Sciatic nerve (tissue), 2 donors: ENCODE data around the gene DNAJC1. TPM values are rescaled to one million over a fixed set of nuclear protein-coding genes. Genes with fewer than 3 reads are reported as not detected.
"Not testable (repeated sequence)": the region's sequence is repeated elsewhere in the genome, so short reads cannot be mapped to it uniquely, and the experiment has no call there.

ENCODE experiments used
- ATAC-seq: fragments of 200-7000 bp; cut with Tn5 transposase; one replicate; pipeline ENCODE4 v1.9.1; 2020; ENCODE audit warnings: mild to moderate bottlenecking, moderate library complexity
- DNase-seq: peaks from one replicate; pipeline ENCODE4 v3.0.0-alpha.2; 2020; ENCODE audit warnings: low spot score
- intact Hi-C: fragments of 100-400 bp; cut with DNase I; formaldehyde crosslinking; loops from one replicate; pipeline ENCODE4 v1.14.2; 2022
- total RNA-seq: library from RNA; stranded (reverse); fragmentation: NEBNext Ultra II Directional; extraction: Animal tissue kit (Norgen Biotek cat#: 25700); gene quantifications from one replicate; pipeline ENCODE4 v1.2.1, GENCODE V29; 2021
- donor health status: DM: no; HTN: no; CAD: no.
- donor health status: DM: no; HTN: no; CAD: no.

The DNAJC1 gene, protein sequence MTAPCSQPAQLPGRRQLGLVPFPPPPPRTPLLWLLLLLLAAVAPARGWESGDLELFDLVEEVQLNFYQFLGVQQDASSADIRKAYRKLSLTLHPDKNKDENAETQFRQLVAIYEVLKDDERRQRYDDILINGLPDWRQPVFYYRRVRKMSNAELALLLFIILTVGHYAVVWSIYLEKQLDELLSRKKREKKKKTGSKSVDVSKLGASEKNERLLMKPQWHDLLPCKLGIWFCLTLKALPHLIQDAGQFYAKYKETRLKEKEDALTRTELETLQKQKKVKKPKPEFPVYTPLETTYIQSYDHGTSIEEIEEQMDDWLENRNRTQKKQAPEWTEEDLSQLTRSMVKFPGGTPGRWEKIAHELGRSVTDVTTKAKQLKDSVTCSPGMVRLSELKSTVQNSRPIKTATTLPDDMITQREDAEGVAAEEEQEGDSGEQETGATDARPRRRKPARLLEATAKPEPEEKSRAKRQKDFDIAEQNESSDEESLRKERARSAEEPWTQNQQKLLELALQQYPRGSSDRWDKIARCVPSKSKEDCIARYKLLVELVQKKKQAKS
- total RNA-seq = 26.4 TPM

DNA sequence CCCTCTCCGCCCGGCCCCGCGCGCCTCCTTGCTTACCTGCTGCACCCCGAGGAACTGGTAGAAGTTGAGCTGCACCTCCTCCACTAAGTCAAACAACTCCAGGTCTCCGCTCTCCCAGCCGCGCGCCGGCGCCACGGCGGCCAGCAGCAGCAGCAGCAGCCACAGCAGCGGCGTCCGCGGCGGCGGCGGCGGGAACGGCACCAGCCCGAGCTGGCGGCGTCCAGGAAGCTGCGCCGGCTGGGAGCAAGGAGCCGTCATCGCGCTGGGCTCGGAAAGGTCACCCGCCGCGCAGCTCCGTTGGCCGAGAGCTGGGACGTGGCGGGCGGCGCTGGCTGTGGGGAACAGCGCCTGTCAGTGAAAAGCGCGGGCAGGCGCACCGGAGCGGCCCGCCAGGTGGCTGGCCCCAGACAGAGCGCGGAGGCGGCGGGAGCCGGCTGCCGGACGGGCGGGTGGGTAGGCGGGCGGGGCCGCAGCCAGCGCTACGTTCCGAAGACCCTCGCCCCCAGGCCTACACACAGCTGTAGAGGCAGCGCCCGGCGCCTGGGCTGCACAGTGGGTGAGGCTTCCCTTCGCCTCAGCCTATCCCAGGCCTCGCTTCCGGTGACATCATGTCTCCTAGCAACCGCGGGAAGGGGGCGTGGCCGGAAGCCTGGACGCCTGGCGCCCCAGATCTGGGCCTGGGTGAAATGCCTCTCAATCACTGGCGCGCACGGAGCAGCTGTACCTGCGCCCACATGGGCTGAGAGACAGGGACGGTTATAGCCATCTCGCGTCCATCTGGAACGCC, at the start of gene DNAJC1:
TSS of gene DNAJC1 (minus strand) at position 554 of the 787 bp plus-strand sequence. CDS start at position 258, 296 bp downstream.
- DNase-seq (peak; percentile 99), ATAC-seq (peak; percentile 100)
- intact Hi-C loops = no loop called here

DNA sequence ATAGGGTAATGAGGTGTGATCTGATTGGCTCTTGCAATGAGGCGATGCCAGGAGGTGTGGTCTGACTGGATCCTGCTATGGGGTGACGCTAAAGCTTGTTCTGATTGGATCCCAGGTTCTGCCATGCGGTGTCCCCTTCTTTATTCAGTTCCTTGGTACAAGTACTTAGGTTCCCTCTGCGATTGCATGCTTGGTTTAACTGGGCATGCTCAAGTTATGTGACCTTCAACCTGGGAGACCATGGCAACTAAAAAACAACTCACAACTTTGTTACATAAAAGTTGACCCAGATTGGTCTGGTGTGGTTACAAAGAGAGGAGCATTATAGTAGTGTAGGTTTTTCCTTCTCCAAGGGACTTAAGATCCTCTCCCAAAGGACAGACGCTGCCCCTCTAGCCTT, 49.5 kb upstream of the DNAJC1 start:
- no peak for DNase-seq
- intact Hi-C loops = no loop called here
- peak; percentile 90 for ATAC-seq

DNA sequence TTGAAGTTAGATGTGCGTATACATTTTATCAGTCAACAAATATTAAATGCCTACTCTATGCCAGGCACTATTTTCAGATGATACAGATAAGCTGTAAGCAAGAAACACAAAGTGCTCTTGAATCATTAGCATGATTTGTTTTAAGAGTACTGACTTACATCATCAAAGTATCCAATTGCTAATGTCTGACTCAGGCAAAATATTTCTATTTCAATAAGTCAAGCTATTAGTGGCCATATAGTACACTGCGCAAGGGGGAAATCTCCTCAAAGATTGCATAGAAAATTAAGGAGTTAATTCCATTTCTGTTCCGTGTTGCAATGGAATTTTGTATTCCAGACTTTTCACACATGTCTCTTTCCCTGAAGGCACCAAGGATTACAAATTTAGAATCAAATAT, 46.1 kb upstream of the DNAJC1 start:
- intact Hi-C loops = no loop called here
- no peak for ATAC-seq

DNA sequence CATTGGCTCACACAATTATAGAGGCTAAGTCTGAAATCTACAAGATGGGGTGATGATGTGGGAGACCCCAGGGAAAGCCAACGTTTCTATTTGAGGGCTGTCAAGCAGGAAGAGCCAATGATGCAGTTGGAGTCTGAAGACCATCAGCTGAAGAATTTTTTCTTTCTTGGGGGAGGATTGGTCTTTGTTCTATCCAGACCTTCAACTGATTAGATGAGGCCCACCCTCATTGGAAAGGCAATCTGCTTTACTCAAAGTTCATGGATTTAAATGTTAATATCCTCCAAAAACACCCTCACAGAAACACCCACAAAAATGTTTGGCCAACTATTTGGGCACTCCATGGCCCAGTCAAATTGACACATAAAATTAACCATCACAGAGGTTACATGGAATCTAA, 44.3 kb upstream of the DNAJC1 start:
- intact Hi-C loops = no loop called here
- ATAC-seq = no peak
- DNase-seq = no peak

More for the DNA sequence above, 46.1 kb upstream of the DNAJC1 start:
- DNase-seq = no peak

DNA sequence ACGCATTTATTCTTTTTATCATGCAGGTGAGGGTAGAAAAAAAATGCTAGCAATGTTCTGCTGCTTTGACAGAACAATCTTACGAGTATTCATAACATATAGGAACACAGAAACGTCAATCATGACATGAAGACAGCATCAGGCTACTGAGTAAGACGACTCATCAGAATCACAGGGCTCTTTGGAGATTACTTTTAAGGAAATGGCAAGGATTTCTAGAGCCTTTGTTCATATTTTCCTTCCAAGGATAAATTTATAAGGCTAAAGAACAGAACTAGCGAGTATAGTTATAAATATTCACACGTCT, 39.8 kb upstream of the DNAJC1 start:
- ATAC-seq = no peak
- DNase-seq = no peak
- intact Hi-C loops = no loop called here

DNA sequence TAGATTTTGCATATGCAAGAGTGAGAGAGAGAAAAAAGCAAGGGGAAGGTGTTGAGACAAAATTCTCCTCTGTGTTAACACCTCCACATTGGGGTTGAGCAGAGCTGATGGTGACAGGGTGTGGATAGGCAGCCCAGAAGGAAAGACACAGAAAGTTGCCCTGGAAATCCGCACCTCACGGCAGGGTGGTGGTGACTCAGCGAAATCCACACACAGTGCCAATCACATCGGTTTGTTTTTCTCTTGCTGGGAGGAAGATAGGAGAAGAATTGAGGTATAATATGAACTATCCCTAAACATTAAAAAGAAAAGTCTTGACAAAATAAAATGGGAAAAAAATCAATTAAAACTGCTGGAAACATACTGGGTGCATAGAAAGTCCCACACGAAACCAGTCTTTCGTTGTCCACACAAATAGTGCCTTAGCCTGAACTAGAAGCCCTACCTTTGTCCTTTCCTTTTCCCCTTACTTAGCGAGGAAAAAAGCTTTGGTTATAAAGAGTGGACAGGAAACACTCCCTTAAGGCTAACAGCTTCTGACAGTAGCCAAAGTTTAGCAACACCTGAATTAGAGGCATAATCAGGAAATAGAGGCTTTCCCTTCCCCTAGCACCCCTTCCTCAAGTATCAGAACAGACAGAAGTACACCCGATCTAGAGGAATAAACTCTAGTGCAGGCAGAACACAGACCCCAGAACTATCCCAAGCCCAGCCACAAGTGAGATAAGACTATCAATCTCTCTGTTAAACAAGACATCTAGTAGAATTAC, 39.2 kb upstream of the DNAJC1 start:
- ATAC-seq (no peak), DNase-seq (no peak)
- intact Hi-C loops = no loop called here

DNA sequence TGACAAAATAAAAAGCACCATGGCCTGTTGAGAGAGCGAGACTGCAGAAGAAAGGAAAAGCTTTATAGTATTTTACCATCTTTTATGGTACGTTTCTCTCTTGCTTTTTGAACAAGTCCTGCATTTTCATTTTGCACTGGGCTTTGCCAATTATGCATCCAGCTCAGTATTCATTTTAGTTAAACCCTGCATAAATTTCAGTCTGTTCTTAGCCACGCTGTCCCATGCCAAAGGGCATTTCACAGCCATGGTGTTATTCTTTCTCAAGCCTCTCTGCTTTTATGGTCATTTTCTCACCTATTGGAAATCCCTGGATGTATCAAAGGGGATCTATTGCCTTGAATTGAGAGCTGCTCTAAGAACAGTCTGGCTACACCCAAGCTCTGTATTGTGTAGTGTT, 30.8 kb upstream of the DNAJC1 start:
- DNase-seq (no peak), ATAC-seq (no peak)
- intact Hi-C loops = no loop called here

DNA sequence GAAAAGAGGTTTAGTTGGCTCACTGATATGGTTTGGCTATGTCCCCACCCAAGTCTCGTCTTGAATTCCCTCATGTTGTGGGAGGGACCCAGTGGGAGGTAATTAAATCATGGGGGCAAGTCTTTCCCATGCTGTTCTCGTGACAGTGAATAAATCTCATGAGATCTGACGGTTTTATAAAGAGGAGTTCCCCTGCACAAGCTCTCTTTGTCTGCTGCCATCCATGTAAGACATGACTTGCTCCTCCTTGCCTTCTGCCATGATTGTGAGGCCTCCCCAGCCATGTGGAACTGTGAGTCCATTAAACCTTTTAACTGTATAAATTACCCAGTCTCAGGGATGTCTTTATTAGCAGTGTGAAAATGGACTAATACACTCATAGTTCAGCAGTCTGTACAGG, 28.7 kb upstream of the DNAJC1 start:
- ATAC-seq, intact Hi-C loops, DNase-seq: not testable (repeated sequence)

DNA sequence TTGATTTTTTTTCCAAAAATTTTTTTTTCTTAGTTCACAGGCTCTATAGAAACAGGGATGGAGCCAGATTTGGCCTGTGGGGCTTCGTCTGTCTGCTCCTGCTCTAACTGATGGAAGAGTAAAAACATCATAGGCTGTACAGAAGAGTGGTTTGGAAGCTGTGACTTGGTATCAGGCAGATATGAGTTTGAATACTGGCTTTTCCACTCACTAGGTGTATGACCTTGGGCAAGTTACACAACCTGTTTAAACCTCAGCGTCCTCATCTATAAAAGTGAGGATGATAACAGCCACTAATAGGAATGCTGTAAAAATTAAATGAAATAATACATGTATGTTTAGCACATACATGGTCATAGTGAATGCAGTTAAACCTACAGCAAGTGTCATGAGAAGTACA, 26.9 kb upstream of the DNAJC1 start:
- DNase-seq (no peak), ATAC-seq (no peak)
- intact Hi-C loops = no loop called here

DNA sequence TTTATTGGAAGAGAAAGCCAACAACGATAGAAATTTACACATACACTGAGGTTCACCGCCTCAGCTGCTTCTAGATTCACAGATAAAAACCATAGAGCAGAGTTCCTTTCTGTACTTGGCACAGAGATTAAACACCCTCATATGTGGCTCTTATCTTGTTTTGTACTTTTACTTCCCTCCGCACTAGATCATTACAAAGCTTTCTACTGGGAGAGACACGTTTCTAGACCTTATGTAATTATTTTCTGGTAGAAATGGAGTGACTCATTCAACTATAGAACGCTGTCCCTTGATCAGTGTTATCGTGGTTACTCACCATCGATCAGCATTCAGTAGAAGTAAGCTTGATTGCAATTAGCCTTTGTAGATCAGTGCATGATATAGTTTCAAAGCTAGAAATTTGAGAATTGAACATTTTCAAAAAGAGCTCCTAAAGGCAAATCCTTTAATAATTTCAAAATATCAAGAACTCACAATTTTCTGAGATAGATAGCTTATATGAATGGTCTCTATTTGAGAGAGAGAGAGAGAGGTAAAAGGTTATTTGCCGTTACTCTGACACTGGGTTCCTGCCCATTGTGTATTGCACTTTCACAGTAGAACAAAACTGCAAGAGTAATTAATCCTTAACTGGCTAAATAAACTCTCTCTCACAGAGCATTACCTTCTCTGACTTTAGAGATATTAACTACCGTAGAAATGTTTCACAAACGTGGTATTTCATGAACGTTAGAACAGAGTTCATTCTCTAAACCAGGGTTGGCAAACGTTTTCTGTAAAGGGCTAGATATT, 26.1 kb upstream of the DNAJC1 start:
- ATAC-seq = no peak
- no peak for DNase-seq
- intact Hi-C loops = no loop called here

DNA sequence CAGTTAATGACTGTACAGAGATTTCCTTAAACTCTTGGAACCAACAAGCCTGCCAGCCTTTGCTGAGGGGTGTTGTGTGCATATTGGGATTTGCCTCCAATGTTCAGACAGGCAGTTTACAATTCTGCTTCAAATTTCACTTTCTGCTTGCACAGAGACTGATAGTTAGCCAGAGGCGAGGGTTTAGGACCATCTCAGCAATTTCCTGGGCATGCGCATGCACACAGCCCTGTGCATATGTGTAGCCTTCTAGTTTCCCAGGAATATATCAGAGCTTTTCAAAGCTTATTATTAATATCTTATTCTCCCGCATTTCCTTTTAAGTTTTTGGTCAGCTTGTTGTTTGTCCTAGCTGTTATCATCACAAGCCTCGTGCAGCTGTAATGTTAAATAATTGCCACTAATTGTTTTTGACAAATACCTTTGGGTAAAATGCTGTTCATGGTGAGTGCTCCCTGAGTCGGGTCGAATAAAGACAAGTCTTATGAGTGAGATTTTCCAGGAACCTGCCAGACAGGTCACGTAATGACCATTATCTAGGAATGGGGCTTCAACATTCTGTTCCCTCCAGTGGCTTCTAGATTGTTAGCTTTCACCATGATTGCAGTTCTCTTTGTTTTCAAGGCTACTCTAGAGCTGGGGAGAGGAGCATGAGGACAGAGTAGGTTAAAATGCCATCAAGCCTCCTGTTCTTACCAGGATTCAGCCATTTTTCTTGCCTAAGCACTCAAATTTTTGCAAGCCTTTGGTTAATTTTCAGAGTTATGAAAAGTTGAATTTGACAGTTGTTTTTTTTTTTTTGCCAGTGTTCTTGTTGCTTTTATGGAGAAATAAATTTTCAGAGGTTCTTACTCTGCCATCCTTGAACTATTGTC, 24.1 kb upstream of the DNAJC1 start:
- no peak for ATAC-seq
- DNase-seq = no peak
- intact Hi-C loops = no loop called here

DNA sequence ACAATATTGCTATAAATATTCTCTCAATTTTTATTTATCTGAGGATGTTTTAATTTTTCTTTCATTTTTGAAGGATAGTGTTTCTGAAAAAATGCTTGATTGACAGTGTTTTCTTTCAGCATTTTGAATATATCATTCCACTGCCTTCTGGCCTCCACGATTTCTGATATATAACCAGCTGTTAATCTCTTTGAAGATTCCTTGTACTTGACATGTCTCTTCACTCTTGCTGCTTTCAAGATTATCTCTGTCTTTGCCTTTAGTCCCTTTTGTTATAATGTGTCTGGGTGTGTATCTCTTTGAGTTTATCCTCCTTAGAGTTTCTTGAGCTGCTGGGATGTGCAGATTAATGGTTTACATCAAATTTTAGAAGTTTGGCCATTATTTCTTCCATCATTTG, 22.8 kb upstream of the DNAJC1 start:
- ATAC-seq (no peak), DNase-seq (no peak)
- intact Hi-C loops = no loop called here

DNA sequence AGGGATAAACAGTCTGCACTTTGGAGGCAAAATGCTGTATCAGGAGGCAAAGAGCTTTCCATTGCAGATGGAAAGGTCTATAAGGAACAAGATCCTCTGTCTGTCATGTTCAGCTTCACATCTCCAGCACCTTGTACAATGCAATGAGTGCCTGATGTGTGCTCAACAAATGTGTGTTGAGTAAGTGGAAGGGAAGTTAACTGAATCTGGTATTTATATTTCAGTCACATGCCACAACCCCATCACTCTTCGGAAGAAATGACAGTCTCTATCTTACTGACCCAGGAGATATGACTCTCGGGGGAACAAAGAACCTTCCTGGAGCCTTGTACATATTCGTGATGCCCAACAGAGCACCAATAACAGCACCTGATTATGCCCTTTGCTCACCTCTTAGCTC, 20.0 kb upstream of the DNAJC1 start:
- DNase-seq (no peak), ATAC-seq (no peak)
- intact Hi-C loops = no loop called here

DNA sequence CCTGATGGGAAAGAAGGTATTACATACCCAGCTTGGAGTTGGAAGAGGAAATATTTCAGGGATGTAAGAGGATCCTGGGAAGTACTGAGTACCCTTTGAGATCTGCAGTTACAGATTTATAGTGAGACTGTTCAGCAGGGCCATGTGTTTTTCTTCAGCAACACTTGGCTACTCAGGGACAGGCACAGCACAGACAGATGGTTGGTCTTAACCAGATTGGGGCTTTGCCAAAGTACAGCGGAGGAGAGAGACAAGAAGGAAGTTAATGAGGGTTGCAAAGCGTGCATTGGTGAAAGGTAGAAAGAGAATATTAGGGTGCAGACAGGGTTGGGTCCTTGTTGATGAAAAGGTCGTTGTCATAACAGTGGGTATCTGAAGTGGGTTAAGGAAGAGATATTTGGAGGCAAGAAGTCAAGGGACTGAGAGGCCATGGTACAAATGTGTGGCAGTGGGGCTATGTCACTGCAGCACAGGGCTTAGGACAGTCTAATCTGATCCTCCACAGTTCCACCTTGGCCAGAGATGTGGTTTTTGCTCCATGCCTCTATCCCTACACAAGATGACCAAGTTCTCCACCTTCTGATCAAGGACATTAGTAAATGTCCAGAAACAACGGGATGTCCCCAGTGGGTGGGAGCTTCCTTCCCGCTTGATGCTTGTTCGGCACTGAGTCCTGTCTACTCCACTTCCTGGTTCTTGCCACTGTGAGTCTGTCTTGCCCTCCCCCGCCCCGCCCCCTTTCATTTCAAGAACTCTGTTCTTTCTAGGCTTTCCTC, 18.9 kb upstream of the DNAJC1 start:
- intact Hi-C loops = no loop called here
- peak; percentile 38 for ATAC-seq
- DNase-seq = no peak

DNA sequence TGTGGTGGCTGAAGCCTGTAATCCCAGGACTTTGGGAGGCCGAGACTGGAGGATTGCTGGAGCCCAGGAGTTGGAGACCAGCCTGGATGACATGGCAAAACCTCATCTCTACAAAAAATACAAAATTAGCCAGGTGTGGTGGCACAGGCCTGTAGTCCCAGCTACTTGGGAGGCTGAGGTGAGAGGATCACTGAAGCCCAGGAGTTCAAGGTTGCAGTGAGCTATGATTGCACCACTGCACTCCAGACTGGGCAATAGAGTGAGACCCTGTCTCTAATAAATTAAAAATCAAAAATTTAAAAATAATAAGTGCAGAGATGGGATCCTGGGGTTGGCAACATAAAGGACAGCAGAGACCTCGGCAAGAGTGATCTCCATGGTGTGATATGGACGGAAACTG, 17.6 kb upstream of the DNAJC1 start:
- DNase-seq, intact Hi-C loops: not testable (repeated sequence)

DNA sequence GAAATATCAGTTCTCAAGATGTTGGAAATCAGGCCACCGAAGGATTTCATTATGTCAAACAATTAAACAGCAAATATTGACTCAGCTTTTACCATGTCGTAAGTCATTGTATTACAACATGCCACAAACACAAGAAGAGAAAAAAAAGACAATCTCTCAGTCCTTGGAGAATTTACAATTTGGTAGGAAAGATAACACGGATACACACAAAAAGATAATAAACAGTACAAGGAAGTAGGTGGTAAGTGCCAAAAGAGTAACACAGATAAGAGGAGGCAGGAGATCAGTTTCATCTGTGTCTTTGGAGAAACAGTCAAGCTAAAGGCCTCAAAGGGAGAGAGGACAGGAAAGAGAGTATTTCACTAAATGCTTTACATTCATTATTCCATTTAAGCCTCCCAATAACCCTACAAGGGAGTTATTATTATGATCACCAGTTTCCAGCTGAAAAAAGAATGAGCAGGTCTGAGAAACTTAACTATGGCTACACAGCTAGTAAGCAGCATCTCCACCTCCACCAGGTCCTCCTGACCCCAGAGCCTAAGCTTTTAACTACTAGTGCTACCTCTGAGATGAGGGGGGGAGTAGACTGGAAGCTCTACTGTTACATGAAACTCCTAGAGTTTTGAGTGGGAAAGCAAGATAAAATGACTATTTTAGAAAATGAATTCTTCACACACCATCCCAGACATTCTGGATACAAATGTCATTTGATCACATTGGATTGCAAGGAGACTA, 13.9 kb upstream of the DNAJC1 start:
- no peak for DNase-seq
- no peak for ATAC-seq
- intact Hi-C loops = no loop called here

More for the DNA sequence above, 17.6 kb upstream of the DNAJC1 start:
- ATAC-seq = not testable (repeated sequence)
